DMS 273 (cell line): ENCODE data around the gene TNFSF8.

Experiments
- DNase-seq: peaks from one replicate; lab custom pipeline; 2025; ENCODE audit not compliant: unreplicated experiment; lab: John Stamatoyannopoulos, UW

Gene TNFSF8

DNA sequence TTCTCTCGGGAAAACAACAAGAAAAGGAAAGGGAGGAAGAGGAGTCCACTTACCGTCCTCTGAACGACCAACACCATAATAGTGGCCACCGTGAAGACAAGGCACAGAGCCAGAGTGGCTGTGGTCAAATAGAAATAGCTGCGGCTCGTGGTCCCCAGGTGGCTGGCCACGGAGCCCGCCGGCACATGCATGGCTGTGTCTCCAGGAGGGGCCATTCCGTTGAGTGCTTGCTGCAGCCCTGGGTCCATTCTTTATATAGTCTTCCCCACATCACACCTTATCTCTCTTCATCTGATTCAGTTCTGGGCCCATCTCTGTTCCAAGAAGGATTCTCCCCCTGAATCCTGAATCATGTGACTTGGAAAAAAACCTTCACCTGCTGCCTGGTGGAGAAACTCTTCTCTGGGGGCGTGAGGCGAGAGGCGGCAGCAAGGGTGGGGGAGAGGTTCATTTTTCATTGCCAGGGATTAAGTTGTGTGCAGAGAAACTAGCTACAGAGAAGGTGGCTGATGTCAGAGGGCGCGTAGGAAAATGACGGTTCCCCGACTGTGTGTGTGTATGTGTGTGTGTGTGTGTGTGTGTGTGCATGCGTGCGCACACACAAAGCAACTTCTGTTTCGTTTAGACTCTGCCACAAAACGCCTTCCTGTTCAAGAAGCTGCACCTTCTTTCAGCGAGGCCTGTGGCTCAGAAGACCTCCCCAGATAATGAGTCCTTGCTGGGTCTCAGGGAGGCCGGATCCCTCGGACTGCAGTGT lies at the start of gene TNFSF8:
TNFSF8 (minus strand) TSS at position 536 of the 757 bp plus-strand sequence; CDS start at position 248, 288 bp downstream.
- DNase-seq: no peak

DNA sequence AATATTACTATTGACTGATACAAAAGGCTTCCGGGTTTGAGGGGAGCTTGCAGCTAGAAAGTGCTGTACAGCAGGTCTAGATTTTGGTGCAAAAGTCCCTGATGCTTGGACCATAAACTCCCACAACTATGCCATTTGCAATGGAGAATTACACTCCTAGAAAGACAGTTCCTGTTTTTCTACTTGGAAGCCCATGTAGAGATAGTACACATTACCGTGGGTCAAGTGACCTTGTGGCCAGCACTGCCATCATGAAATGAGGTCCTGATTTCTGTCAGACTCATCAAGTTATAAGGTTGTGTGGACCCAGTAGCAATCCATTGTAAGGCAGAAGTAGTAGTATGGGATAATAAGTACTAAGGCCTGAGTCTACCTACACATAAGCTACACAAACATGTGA lies 42.8 kb upstream of the TNFSF8 start:
- no peak for DNase-seq

- no peak for DNase-seq
Observed at GRCh38 chr9:114972510-114973136, 42.2 kb upstream of the TNFSF8 start.

GRCh38 chr9:114969269-114969668 lies 38.9 kb upstream of the TNFSF8 start:
- no peak for DNase-seq

- DNase-seq: peak; percentile 6
Observed at GRCh38 chr9:114968671-114969070, 38.3 kb upstream of the TNFSF8 start.

DNA sequence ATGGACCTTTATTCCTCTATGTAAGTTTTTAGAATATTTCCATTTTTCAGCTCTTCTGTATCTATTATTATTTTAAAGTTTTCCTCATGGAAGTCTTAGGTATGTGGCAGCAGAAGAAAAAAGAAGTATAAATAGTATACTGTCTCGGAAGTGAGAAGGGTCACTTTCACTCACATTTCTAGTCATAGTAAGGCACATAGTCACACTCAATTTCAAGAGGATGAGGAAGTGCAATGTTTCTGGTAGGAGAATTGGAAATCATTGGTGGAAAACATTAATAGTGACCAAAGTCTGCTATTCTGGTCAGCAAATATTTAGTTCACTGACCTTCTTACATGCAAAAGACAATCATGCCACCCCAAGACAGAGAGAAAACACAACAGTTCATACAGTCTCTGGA lies 35.2 kb upstream of the TNFSF8 start:
- no peak for DNase-seq

DNA sequence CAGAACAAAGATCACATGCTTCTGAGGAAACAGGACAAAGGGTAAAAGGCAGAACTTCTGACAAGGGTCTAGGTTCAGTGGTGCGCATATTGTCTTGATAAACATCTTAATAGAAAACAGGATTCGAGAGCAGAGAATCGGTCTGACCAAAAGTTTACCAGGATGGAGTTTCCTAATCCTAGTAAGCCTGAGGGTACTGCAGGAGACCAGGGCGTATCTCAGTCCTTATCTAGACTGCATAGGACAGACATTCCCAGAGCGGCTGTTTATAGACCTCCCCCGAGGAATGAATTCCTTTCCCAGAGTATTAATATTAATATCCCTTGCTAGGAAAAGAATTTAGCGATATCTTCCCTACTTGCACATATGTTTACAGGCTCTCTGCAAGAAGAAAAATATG lies 32.4 kb upstream of the TNFSF8 start:
- no peak for DNase-seq

DNA sequence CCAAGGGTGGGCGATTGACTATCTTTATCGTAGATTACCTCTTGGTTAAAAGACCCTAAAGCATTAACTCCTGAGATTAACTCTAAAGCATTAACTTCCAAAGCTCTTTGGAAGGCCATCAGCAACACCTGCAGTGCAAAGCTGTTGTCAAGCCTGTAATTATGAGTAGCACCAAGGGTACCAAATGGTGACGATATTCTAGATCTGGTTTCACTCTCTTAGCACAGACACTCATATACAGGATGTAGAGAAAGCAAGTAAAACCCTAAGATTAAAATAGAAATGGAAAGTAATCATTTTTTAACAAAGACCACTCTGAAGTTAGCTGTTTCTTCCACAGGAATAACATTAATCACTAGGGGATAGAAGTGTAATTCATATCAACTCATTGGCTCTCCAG lies 29.9 kb upstream of the TNFSF8 start:
- DNase-seq: no peak

DNA sequence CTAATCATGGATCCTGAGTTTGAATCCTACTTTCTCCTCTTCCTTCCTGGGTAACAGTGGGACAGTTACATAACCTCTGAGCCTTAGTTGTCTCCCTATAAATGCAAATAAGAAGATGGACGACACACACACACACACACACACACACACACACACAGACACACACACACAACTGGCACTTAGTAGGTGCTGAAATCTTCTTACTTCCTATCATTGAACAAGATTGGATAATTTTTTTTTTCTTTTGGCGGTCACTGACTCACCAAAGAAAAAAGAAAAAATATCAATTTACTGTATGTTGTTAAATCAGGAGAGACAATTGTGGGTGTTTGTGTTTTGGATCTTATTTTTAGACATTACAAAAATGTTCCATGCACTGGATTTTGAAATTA lies 28.4 kb upstream of the TNFSF8 start:
- DNase-seq: no peak

DNA sequence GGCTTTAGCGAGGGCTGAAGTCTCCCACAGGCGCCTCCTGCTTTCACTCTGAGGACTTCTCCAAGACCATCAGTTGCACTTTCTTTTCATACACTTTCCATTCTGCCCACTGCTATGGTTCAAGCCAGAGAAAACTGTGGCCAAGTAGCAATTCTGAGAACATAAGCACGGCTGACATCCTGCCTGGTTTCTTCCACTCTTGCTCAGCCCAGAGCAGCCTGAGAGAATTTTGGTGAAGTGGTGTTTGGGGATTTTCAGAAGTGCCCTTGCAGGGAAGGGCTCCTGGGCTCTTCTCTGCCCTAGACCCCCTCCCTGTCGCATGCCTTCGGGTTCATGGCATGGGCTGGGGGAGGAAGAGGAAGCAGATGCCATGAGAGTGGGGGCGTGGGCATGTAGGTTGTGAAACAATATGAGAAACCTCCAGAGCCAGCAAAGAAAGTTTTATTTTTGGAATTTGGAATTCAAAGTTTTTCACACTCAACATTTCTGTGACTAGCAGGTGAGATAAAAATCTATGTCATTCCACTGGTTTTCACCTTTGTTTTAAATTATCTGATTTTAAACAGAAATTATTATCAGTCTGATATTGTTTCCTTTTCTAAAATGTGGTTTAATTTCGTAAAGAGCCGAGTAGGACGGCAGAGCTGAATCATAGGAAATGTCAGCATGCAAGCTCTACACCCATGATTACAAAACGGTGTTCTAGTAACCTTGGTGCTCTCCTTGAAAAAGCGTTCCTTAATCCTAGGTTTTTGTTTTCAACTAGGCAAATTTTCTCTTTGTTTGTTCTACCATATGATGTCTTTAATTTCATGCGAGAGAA lies 27.8 kb upstream of the TNFSF8 start:
- no peak for DNase-seq

GRCh38 chr9:114957558-114957957 lies 27.2 kb upstream of the TNFSF8 start:
- no peak for DNase-seq

DNA sequence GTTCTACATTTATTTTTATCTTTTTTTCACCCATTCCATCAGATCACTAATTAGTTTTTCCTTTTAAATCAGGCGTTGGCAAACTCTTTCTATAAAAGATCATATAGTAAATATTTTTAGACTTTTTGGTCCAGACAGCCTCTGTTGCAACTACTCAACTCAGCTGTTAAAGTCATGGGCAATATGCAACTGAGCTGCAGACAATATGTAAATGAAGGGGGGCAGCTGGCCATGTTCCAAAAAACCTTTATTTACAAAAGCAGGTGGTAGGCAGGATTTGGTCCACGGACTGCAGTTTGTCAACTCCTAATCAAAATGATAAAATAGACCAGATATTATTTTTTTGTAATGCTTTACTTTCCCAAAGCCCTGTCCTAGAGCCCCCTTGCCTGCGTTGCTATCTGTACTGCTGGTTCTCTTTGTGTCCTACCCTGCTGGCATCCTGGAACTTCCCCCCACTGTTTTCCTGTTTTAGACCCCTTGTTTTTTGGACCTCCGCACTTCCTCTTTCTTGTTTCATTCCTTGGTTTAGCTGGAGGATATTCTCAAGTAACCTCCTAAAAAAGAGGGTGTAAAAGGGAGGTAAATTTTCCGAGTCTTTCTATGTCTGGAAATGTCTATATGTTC lies 24.7 kb upstream of the TNFSF8 start:
- no peak for DNase-seq

GRCh38 chr9:114953959-114954358 lies 23.6 kb upstream of the TNFSF8 start:
- no peak for DNase-seq

- DNase-seq: no peak
Observed at GRCh38 chr9:114953046-114953445, 22.7 kb upstream of the TNFSF8 start.

- no peak for DNase-seq
Observed at GRCh38 chr9:114950761-114951160, 20.4 kb upstream of the TNFSF8 start.

- no peak for DNase-seq
Observed at GRCh38 chr9:114947058-114947457, 16.7 kb upstream of the TNFSF8 start.

DNA sequence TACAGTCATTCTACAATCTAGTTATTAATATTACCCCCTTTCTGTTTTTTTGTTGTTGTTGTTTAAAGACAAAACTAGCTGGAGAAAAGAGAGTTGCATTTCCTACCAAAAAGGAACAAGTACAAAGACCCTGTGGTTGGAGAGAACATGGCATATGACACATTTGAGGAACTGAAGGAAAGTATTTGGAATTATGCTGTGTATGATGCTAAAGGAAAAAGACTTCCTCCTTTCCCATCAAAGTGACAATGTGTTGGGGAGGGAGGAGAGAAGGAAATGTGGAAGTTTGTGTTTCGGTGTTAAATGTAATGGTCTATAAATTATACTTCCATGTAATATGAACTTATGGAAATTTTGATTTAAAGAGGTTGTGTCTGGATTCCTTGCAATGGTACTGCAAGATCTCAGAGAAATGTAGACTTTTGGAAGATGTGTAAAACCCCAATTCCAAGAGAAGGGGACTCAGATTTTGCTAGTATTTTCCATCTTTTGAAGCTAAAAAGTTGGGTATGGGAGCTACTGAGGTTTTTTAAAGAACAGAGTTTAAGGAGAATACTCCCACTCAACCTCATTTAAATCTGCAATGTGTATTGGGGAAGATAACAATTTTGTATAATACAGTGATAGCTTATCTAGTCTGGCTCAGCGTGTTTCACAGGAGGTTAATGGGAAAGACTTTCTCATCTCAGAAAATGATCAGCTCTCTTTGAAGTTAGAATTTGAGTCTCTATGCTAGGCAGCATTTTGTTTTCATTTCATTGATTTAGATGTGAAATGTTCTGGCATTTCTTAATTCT lies 15.4 kb upstream of the TNFSF8 start:
- DNase-seq: no peak

DNA sequence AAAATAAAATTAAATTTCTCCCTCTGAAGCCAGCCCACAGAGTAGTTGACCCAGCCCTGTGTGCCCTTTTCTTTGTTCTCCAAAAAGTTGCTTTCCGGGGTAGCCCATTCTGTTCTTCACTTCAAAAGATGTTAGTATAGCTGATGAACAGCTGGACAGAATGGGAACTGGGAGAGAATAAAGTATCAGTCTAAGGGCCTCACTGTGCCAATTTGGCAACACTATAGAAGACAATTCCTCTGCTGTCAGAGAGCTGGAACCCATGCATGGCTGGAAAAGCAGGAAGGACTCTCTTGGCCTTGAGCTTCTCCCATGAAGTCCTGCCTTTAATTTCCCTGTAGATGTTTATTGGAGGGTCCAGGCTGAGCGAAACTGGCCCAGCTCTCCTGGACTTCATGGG lies 11.0 kb upstream of the TNFSF8 start:
- no peak for DNase-seq

DNA sequence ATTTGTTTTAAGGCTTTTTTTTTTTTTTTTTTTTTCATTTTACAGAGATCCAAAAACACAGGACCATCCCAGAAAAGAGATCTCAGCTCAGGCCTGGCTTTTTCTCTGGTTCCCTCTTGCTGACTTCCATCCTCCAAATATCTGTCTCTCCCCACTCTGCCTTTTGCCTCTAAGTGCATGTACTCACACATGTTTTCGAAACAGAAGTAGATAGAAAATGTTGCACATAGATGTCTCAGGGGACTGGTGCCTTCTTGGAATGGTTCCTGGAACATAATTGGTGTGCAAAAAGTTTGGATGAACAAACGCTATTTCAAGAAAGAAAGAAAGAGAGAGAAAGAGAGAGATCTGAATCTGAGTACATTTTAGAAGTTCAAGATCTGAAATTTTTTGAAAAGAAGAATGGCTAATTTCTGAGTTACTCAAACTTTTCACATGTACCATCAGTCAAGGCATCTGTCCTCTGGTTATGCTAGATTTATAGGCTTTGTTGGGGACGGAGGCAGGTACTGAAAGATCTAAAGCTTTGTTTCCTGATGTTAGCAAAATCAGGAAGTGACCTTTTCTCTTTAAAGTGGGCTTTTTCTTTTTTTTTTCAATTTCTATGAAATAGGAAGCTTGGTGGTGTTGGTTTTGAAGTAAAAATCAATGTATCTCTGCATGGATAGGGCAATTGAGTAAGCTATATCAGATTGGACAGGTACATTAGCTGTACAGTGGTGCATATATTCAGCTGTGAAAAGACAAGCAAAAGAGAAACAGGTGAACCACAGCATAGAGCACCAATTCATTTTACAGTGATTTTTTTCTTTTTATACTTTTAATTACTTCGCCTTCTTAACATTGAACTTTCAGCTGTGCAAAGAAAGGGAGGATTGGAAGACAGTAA lies 8.5 kb upstream of the TNFSF8 start:
- peak; percentile 24 for DNase-seq

DNA sequence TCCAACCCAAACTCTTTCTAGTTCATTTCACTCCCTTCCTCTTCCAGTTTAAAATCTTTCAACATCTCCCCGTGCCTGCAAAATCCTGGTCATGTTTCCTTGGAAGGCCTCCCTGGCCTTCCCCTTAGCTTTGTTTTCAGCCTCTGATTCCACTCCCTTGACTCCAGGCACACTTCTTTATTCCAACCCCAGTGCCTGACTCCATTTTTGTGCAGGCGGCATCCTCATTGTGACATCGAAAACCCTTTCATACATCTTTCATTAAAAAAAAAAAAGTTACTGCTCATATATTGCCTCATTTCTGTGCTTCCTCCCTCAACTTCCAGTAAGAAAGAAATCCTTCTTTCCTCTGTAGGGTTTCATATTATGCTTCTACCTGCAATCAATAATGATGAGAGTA lies 7.1 kb upstream of the TNFSF8 start:
- DNase-seq: no peak
